HepG2 (cell line): ENCODE data around the gene MOG.

ENCODE experiments used
- MTA1 ChIP-seq: sonication (generic); formaldehyde crosslinking; IDR thresholded peaks from 2 replicates; pipeline ENCODE4 v1.4.0; 2020; ENCODE audit warnings: missing genetic modification reagents, mild to moderate bottlenecking, borderline replicate concordance
- NFE2 ChIP-seq: sonication (generic); formaldehyde crosslinking; IDR thresholded peaks from 2 replicates; pipeline ENCODE4 v1.4.0; 2020; ENCODE audit warnings: missing genetic modification reagents

GRCh38 chr6:29671026-29671425 is 14.1 kb downstream of the MOG start:
- TF ChIP-seq NFE2 (CRISPR knock-in tag) (no peak), MTA1 (CRISPR knock-in tag) (no peak)
